Esophagus squamous epithelium (tissue), 5 donors: ENCODE measurements around the gene ID2. TPM values are rescaled to one million over a fixed set of nuclear protein-coding genes. Genes with fewer than 3 reads are reported as not detected.

ENCODE experiments used
- DNase-seq: peaks from one replicate; lab custom pipeline; 2025; lab: John Stamatoyannopoulos, UW
- H3K27ac ChIP-seq, 4 donors: fragments of 200-600 bp; sonication (generic); one replicate each; pipeline ENCODE4 v1.5.1; 2016 to 2019; ENCODE audit warnings: mild to moderate bottlenecking in 1 of 4
- H3K27me3 ChIP-seq, 4 donors: fragments of 200-600 bp; sonication (generic); 1 replicate in 3 of 4; 2 replicates in 1 of 4; pipeline versions ENCODE4 v1.5.1 to v1.6.0; 2017 to 2021; ENCODE audit warnings: antibody characterized with exemption in 1 of 4
- H3K36me3 ChIP-seq, 3 donors: fragments of 200-600 bp; sonication (generic); one replicate each; pipeline ENCODE4 v1.5.1; 2016 to 2019
- H3K4me1 ChIP-seq, 3 donors: fragments of 200-600 bp; sonication (generic); one replicate each; pipeline ENCODE4 v1.5.1; 2017 to 2019
- H3K4me3 ChIP-seq, 4 donors: fragments of 200-600 bp; sonication (generic); 1 replicate in 3 of 4; 2 replicates in 1 of 4; pipeline ENCODE4 v1.5.1; 2016 to 2019; ENCODE audit warnings: mild to moderate bottlenecking in 2 of 4, moderate library complexity in 1 of 4
- H3K9me3 ChIP-seq, 3 donors: fragments of 200-600 bp; sonication (generic); one replicate each; pipeline ENCODE4 v1.5.1; 2016 to 2019
- CTCF ChIP-seq, 6 experiments: fragments of 450-650 bp in 4 of 6; fragments of 200-600 bp in 2 of 6; sonication (generic) in 2 of 6; IDR thresholded peaks; one replicate each; pipeline ENCODE4 v1.5.1; 2016 to 2019; ENCODE audit warnings: antibody characterized with exemption in 6 of 6, mild to moderate bottlenecking in 4 of 6, moderate library complexity in 4 of 6
- POLR2A ChIP-seq, 4 donors: fragments of 450-650 bp; IDR thresholded peaks; one replicate each; pipeline ENCODE4 v1.6.1; 2017; ENCODE audit warnings: antibody characterized with exemption in 4 of 4, mild to moderate bottlenecking in 4 of 4, moderate library complexity in 3 of 4
- WGBS, 2 donors: methylation state at CpG; one replicate each; pipeline ENCODE4 v1.1.5; 2018; 5-methylcytosine and 5-hydroxymethylcytosine counted together
- intact Hi-C: fragments of 100-400 bp; cut with DNase I; formaldehyde crosslinking; loops from one replicate; pipeline ENCODE4 v1.15.0; 2022
- total RNA-seq, 4 donors: library from RNA; depleted of rRNA; stranded (reverse); fragments of >200 nt; gene quantifications; one replicate each; pipeline ENCODE4 v1.1.0, GENCODE V29; 2016
- donor health status: DM: yes; HTN: yes; CAD: no.

The ID2 gene
- total RNA-seq, 4 donors from 2014 or later, result 16.1 to 82.0 (median 34.2) TPM

- peaks cover 0 to 10% (median 0%) of the 10 kb centered on the region in 3 donors for H3K9me3 ChIP-seq
- H3K4me3 ChIP-seq, result no peak overlapping the region
- H3K27me3 ChIP-seq, result peaks cover 0 to 17% (median 0%) of the 10 kb centered on the region in 4 donors
- H3K27ac ChIP-seq, result peak overlapping the region in 2 of 4 donors; percentile 39 to 65
- H3K4me1 ChIP-seq, result no peaks in the 10 kb centered on the region
- DNase-seq, result no peak
- no peaks in the 10 kb centered on the region for H3K36me3 ChIP-seq
- intact Hi-C loops, result no loop called here
- TF ChIP-seq CTCF (IDR thresholded peaks at IDR 0.05), result no peak
- WGBS, 2 donors, result 59 to 61% methylated on average over 3 of the region's 3 CpGs
Observed at GRCh38 chr2:8669157-8669817, 12.6 kb upstream of the ID2 start.

GRCh38 chr2:8670580-8670979, 11.3 kb upstream of the ID2 start:
- Histone ChIP-seq H3K9me3 (peaks cover 0 to 20% (median 5%) of the 10 kb centered on the region in 3 donors), H3K4me1 (no peaks in the 10 kb centered on the region)
- no peak for DNase-seq

DNA sequence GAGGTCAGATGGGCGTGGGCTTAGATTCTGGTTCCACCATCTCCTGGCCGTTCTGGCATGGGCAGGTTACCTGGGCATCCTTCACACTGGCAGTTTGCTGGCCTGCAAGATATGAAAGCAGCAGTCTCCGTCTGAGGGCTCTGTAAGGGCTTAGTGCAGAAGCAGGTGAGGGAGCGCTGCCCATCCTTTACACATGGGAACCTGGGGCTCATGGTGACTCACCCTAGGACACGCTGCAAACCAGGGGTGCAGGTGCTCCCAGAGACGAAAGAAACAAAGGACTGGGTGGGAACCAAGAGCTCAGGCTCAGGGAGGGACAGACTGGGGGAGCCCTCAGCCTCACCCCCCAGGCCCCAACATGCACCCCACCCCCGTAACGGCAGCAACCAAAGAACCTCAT, 10.7 kb upstream of the ID2 start:
- no peak for TF ChIP-seq CTCF (IDR thresholded peaks at IDR 0.05)
- TF ChIP-seq POLR2A (IDR thresholded peaks at IDR 0.05), result no peak
- peaks cover 0 to 20% (median 5%) of the 10 kb centered on the region in 3 donors for H3K9me3 ChIP-seq

More at GRCh38 chr2:8670580-8670979, 11.3 kb upstream of the ID2 start:
- no peak overlapping the region for H3K27ac ChIP-seq
- H3K27me3 ChIP-seq, result peaks cover 0 to 30% (median 0%) of the 10 kb centered on the region in 4 donors
- TF ChIP-seq POLR2A (IDR thresholded peaks at IDR 0.05), result no peak
- TF ChIP-seq CTCF (IDR thresholded peaks at IDR 0.05), result no peak
- H3K4me3 ChIP-seq, result no peak overlapping the region
- H3K36me3 ChIP-seq, result no peaks in the 10 kb centered on the region
- WGBS, 2 donors, result 84 to 95% methylated on average over 5 to 7 of the region's 7 CpGs
- intact Hi-C loops, result no loop called here

GRCh38 chr2:8671802-8672201, 10.1 kb upstream of the ID2 start:
- peaks cover 0 to 20% (median 5%) of the 10 kb centered on the region in 3 donors for H3K9me3 ChIP-seq
- no peak overlapping the region for H3K27ac ChIP-seq
- H3K36me3 ChIP-seq, result no peaks in the 10 kb centered on the region
- no peak overlapping the region for H3K4me3 ChIP-seq
- H3K27me3 ChIP-seq, result peaks cover 0 to 42% (median 0%) of the 10 kb centered on the region in 4 donors
- no peak for TF ChIP-seq CTCF (IDR thresholded peaks at IDR 0.05)
- TF ChIP-seq POLR2A (IDR thresholded peaks at IDR 0.05), result no peak
- WGBS, 2 donors, result 75 to 90% methylated on average over 3 of the region's 3 CpGs
- H3K4me1 ChIP-seq, result peaks cover 7 to 12% (median 10%) of the 10 kb centered on the region in 3 donors
- no peak for DNase-seq
- intact Hi-C loops, result no loop called here

More for the DNA sequence above, 10.7 kb upstream of the ID2 start:
- WGBS, 2 donors, result 73 to 93% methylated on average over 2 to 5 of the region's 8 CpGs
- Histone ChIP-seq H3K27me3 (peaks cover 0 to 36% (median 0%) of the 10 kb centered on the region in 4 donors), H3K4me1 (peaks cover 3 to 6% (median 4%) of the 10 kb centered on the region in 3 donors), H3K4me3 (no peak overlapping the region), H3K36me3 (no peaks in the 10 kb centered on the region), H3K27ac (no peak overlapping the region)
- DNase-seq, result no peak
- intact Hi-C loops, result no loop called here

DNA sequence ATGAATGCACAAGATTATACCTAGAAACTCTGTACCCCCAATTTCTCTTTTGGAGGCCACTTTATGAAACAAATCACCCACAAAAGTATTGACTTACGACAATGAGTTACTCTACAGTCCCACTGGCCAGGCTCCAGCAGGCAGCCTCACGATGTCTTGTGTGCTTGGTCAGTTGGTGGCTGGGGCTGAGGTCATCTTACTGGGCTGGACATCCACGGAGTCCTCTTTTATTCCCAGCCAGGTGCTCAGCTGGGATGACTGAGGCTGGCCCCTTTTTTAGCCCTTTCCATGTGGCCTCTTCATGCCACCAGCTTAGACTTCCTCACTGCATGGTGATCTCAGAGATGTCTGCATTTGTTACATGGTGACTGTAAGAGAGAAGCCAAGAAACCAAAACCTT, 8.9 kb upstream of the ID2 start:
- intact Hi-C loops, result no loop called here
- TF ChIP-seq POLR2A (IDR thresholded peaks at IDR 0.05) (no peak), CTCF (IDR thresholded peaks at IDR 0.05) (no peak)
- Histone ChIP-seq H3K27ac (no peak overlapping the region), H3K4me1 (peaks cover 15 to 23% (median 15%) of the 10 kb centered on the region in 3 donors), H3K4me3 (no peak overlapping the region), H3K27me3 (peaks cover 0 to 53% (median 0%) of the 10 kb centered on the region in 4 donors), H3K36me3 (no peaks in the 10 kb centered on the region), H3K9me3 (peaks cover 0 to 20% (median 5%) of the 10 kb centered on the region in 3 donors)
- DNase-seq, result no peak
- WGBS, 2 donors, result 70 to 72% methylated on average over 3 of the region's 3 CpGs
